Esophagus muscularis mucosa (tissue), 4 donors: ENCODE data around the gene PCDH15. TPM values are rescaled to one million over a fixed set of nuclear protein-coding genes. Genes with fewer than 3 reads are reported as not detected.

Experiments used
- DNase-seq: peaks from one replicate; pipeline ENCODE4 v3.0.0-alpha.2; 2017; ENCODE audit errors: extremely low spot score
- H3K27ac ChIP-seq, 4 donors: fragments of 200-600 bp; sonication (generic); replicated peaks in 1 of 4; 1 replicate in 3 of 4; 2 replicates in 1 of 4; pipeline ENCODE4 v1.5.1; 2016 to 2019; ENCODE audit warnings: mild to moderate bottlenecking in 1 of 4
- H3K27me3 ChIP-seq, 4 donors: fragments of 200-600 bp; sonication (generic); one replicate each; pipeline versions ENCODE4 v1.5.1 to v1.6.0; 2016 to 2019
- H3K36me3 ChIP-seq, 4 donors: fragments of 200-600 bp; sonication (generic); one replicate each; pipeline ENCODE4 v1.5.1; 2016 to 2019
- H3K4me1 ChIP-seq, 4 donors: fragments of 200-600 bp; sonication (generic); one replicate each; pipeline ENCODE4 v1.5.1; 2016 to 2019
- H3K4me3 ChIP-seq, 4 donors: fragments of 200-600 bp; sonication (generic); 1 replicate in 2 of 4; 2 replicates in 2 of 4; pipeline ENCODE4 v1.5.1; 2016 to 2019; ENCODE audit warnings: mild to moderate bottlenecking in 4 of 4, moderate library complexity in 1 of 4
- H3K9me3 ChIP-seq, 4 donors: fragments of 200-600 bp; sonication (generic); 1 replicate in 3 of 4; 2 replicates in 1 of 4; pipeline ENCODE4 v1.5.1; 2016 to 2019
- CTCF ChIP-seq, 3 experiments: fragments of 200-600 bp in 2 of 3; fragments of 450-650 bp in 1 of 3; sonication (generic) in 2 of 3; IDR thresholded peaks; one replicate each; pipeline ENCODE4 v1.5.1; 2017 to 2019; ENCODE audit warnings: antibody characterized with exemption in 3 of 3, mild to moderate bottlenecking in 2 of 3, moderate library complexity in 1 of 3
- EP300 ChIP-seq: sonication (generic); formaldehyde crosslinking; IDR thresholded peaks from one replicate; pipeline ENCODE4 v1.6.1; 2017; ENCODE audit warnings: antibody characterized with exemption
- POLR2A ChIP-seq: fragments of 450-650 bp; IDR thresholded peaks from one replicate; pipeline ENCODE4 v1.6.1; 2017; ENCODE audit warnings: antibody characterized with exemption, moderate library complexity, mild to moderate bottlenecking, low read depth
- POLR2AphosphoS5 ChIP-seq, 2 donors: sonication (generic); formaldehyde crosslinking; IDR thresholded peaks; one replicate each; pipeline ENCODE4 v1.6.1; 2017; ENCODE audit warnings: antibody characterized with exemption in 2 of 2
- WGBS: methylation state at CpG from one replicate; pipeline ENCODE4 v1.1.5; 2018; 5-methylcytosine and 5-hydroxymethylcytosine counted together
- intact Hi-C: fragments of 100-400 bp; cut with DNase I; formaldehyde crosslinking; loops from one replicate; pipeline ENCODE4 v1.15.1; 2023
- total RNA-seq, 4 donors: library from RNA; depleted of rRNA; stranded (reverse); fragments of >200 nt; gene quantifications; one replicate each; pipeline versions ENCODE4 v1.1.0 to v1.2.1, GENCODE V29; 2016

The PCDH15 gene
- total RNA-seq, 4 donors from 2014 or later, result 0.13 to 0.50 TPM; not detected in 2

DNA sequence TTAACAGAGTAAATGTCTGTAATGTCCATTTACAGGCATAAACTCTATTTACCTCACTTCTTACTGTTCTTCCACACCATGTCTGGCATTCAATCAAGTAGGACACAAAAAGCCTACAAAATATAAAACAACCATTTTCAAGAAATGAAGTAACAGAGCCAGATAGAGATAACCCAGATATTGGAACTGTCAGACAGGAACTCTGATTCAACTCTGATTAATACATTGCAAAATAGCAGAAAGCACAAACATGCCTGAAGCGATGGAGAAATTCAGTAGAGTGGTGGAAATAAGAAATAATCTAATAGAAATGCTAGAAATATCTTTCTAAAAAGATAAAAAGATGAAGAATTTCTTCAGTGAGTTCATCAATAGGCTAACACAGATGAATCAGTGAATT lies 964.4 kb downstream of the PCDH15 start:
- intact Hi-C loops, result no loop called here
- WGBS, result 61% methylated on average over 1 of the region's 1 CpG
- no peak overlapping the region for H3K27ac ChIP-seq
- DNase-seq, result no peak
- H3K9me3 ChIP-seq, result no peaks in the 10 kb centered on the region
- TF ChIP-seq CTCF (IDR thresholded peaks at IDR 0.05) (no peak), POLR2A (no peak), POLR2AphosphoS5 (IDR thresholded peaks at IDR 0.05) (no peak), EP300 (no peak)
- no peak overlapping the region for H3K4me3 ChIP-seq
- H3K36me3 ChIP-seq, result no peaks in the 10 kb centered on the region
- no peaks in the 10 kb centered on the region for H3K27me3 ChIP-seq
- H3K4me1 ChIP-seq, result no peaks in the 10 kb centered on the region

- Histone ChIP-seq H3K4me1 (no peaks in the 10 kb centered on the region), H3K27ac (no peak overlapping the region), H3K27me3 (no peaks in the 10 kb centered on the region), H3K9me3 (no peaks in the 10 kb centered on the region), H3K36me3 (no peaks in the 10 kb centered on the region), H3K4me3 (no peak overlapping the region)
- 85% methylated on average over 2 of the region's 2 CpGs for WGBS
- no peak for DNase-seq
- intact Hi-C loops, result no loop called here
- no peak for TF ChIP-seq CTCF (IDR thresholded peaks at IDR 0.05)
Observed at GRCh38 chr10:53833908-53834307, 967.1 kb downstream of the PCDH15 start.

DNA sequence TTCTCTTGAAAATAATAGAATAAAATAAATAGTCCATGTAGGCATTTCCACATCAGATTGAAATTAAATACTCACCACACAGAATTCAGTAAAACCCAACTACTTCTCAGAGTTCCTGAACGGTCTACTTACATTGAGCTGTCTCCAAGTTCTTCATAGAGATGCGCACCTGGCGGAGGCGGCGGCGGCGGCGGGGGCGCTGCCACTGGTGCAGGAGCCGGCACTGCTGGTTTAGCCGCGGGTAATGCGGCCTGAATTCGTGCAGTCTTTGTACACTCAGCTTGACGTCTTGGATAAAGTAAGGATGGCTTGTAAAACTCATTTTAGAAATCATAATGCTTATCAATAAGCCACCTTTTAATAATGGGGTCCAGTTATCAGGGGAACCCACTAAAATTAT lies 973.8 kb downstream of the PCDH15 start:
- no peak for DNase-seq
- H3K4me3 ChIP-seq, result no peak overlapping the region

DNA sequence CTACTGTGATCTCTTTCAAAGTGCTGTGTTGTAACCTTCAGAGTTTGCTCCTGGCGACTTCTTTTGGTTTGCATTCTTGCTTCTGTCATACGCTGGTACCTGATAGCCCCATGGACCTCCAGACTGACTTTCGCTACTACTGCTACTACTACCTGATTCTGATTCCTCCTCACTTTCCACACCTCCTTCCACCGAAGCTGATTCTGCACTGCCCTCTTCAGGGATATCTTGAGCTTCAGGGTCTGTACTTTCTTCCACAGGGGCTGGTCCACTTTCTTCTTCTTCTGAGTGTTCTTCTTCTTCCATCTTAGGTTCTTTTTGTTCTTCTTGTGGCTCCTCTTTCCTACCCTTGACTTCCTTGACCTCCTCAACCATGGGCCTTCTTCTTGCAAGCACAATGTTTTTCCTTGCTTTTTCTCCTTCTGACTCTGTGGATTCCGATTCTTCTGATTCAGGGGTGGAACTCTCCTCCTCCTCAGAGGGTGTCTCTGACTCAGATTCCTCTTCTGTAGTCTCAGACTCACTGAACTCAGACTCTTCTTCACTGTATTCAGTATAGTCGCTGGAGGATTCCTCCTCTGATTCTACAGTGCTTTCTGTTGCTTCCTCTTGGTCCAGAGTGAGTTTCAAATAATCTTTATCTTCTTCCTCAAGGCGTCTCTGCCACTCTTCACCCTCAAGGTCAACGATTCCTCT lies 992.2 kb downstream of the PCDH15 start:
- Histone ChIP-seq H3K4me1 (no peaks in the 10 kb centered on the region), H3K4me3 (no peak overlapping the region), H3K9me3 (no peaks in the 10 kb centered on the region), H3K27ac (no peak overlapping the region), H3K36me3 (no peaks in the 10 kb centered on the region), H3K27me3 (no peaks in the 10 kb centered on the region)
- DNase-seq, result no peak
- 84% methylated on average over 8 of the region's 8 CpGs for WGBS
- intact Hi-C loops, result no loop called here
- no peak for TF ChIP-seq POLR2AphosphoS5 (IDR thresholded peaks at IDR 0.05)
- TF ChIP-seq EP300, result no peak
- no peak for TF ChIP-seq CTCF (IDR thresholded peaks at IDR 0.05)

More for the DNA sequence above, 973.8 kb downstream of the PCDH15 start:
- no peaks in the 10 kb centered on the region for H3K27me3 ChIP-seq
- intact Hi-C loops, result no loop called here
- no peak overlapping the region for H3K27ac ChIP-seq
- 98% methylated on average over 15 of the region's 15 CpGs for WGBS
- no peaks in the 10 kb centered on the region for H3K4me1 ChIP-seq
- no peak for TF ChIP-seq CTCF (IDR thresholded peaks at IDR 0.05)
- TF ChIP-seq POLR2A, result no peak
- TF ChIP-seq EP300, result no peak
- no peak for TF ChIP-seq POLR2AphosphoS5 (IDR thresholded peaks at IDR 0.05)
- no peaks in the 10 kb centered on the region for H3K36me3 ChIP-seq
- H3K9me3 ChIP-seq, result no peaks in the 10 kb centered on the region
